Ovary (tissue), 1 donor: ENCODE data around the gene PCDHGA1.

Source experiments
- EP300 ChIP-seq: sonication (generic); formaldehyde crosslinking; IDR thresholded peaks from one replicate; pipeline ENCODE4 v1.6.1; 2017; ENCODE audit warnings: antibody characterized with exemption
- POLR2A ChIP-seq: fragments of 450-650 bp; IDR thresholded peaks from one replicate; pipeline ENCODE4 v1.6.1; 2017; ENCODE audit warnings: antibody characterized with exemption, mild to moderate bottlenecking, moderate library complexity

- TF ChIP-seq POLR2A (no peak), EP300 (no peak)
Observed at GRCh38 chr5:141488591-141489561, 158.6 kb downstream of the PCDHGA1 start, which contains the start of gene PCDHGC5.
